ENCODE measurements around the gene MIER3. TPM values are rescaled to one million over a fixed set of nuclear protein-coding genes. Genes with fewer than 3 reads are reported as not detected.

MIER3 gene
- total and polyA plus RNA-seq, 9 of the 15 experiments (the other 6 are each of a cell fraction or from before 2014, with no cell fraction given), result 4.1 to 29.3 (median 13.0) TPM

DNA sequence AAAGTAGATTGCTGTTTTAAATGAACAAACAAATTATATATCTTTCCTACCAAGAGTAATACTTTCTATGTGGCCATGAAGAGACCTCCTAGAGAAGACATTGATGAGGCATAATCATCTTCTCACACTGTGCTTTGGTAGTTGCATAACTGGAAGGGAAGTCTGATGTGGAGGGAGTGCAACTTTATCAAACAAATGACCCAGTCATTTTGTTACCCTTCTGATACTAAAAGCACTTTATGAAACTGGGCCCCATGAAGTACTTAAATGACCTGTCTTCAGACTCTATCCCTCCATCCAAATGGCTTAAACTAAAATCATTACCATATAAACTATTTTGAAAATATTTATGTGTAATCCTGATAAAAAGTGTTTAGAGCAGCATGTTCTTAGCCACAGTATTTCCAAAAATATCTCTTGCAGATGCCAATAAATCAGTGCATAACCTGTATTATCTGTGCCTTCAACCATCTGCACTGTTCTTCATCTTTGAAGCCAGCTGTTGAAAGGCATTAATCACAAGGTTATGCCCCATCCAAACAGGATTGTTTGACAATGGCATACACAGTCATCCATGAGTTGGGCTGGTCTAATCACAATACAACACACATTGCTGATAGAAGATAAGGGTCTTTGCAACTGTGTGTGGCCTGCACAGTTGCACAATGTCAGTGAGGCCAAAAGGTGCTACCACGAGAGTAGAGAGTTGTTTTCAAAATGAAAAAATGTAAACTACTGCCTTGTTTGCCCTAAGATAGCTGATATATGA, 31.9 kb upstream of the MIER3 start (continued):
- TF ChIP-seq ZNF175 (CRISPR knock-in tag; IDR thresholded peaks at IDR 0.05; ENCODE audit: low read depth), result peak; percentile 90
- TF ChIP-seq HDAC3 (IDR thresholded peaks at IDR 0.05; ENCODE audit: borderline replicate concordance, partially characterized antibody), result peak; percentile 71
- peak; percentile 94 for TF ChIP-seq ARID1B (IDR thresholded peaks at IDR 0.05)
- TF ChIP-seq, protein P1, sequence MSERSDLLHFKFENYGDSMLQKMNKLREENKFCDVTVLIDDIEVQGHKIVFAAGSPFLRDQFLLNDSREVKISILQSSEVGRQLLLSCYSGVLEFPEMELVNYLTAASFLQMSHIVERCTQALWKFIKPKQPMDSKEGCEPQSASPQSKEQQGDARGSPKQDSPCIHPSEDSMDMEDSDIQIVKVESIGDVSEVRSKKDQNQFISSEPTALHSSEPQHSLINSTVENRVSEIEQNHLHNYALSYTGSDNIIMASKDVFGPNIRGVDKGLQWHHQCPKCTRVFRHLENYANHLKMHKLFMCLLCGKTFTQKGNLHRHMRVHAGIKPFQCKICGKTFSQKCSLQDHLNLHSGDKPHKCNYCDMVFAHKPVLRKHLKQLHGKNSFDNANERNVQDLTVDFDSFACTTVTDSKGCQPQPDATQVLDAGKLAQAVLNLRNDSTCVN (CRISPR knock-in tag; IDR thresholded peaks at IDR 0.05), result 0 out of 2 replicates have a peak, but pooled peaks have one; percentile 33
- peak; percentile 93 for TF ChIP-seq ZNF644 (tag; IDR thresholded peaks at IDR 0.05; ENCODE audit: low read depth)
- TF ChIP-seq VEZF1 (CRISPR knock-in tag; IDR thresholded peaks at IDR 0.05), result peak; percentile 56; the same call in 1 of the 2 replicates
- TF ChIP-seq POLR3G (IDR thresholded peaks at IDR 0.05; ENCODE audit: extremely low read depth, insufficient read length, insufficient replicate concordance), result no peak
- TF ChIP-seq LEF1 (IDR thresholded peaks at IDR 0.05), result peak; percentile 80
- TF ChIP-seq ZNF583 (CRISPR knock-in tag; IDR thresholded peaks at IDR 0.05), result peak; percentile 93
- no peak for TF ChIP-seq ZNF436 (CRISPR knock-in tag; IDR thresholded peaks at IDR 0.05)
- no peak for TF ChIP-seq DLX4 (CRISPR knock-in tag; IDR thresholded peaks at IDR 0.05)
- TF ChIP-seq CBFA2T3 (IDR thresholded peaks at IDR 0.05), result peak; percentile 97
- 0 out of 2 replicates have a peak, but pooled peaks have one; percentile 56 for TF ChIP-seq ERF (CRISPR knock-in tag; IDR thresholded peaks at IDR 0.05)
- TF ChIP-seq ZNF347 (CRISPR knock-in tag; IDR thresholded peaks at IDR 0.05; ENCODE audit: low read depth), result no peak
- peak; percentile 68 for TF ChIP-seq DDX20 (tag; IDR thresholded peaks at IDR 0.05; ENCODE audit: low read depth)
- TF ChIP-seq DPF2 (IDR thresholded peaks at IDR 0.05), result peak; percentile 82
- TF ChIP-seq, protein P2, sequence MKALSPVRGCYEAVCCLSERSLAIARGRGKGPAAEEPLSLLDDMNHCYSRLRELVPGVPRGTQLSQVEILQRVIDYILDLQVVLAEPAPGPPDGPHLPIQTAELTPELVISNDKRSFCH (CRISPR knock-in tag; IDR thresholded peaks at IDR 0.05), result no peak
- TF ChIP-seq, protein P2 (tag; IDR thresholded peaks at IDR 0.05), result peak; percentile 77; the same call in 1 of the 2 replicates
- TF ChIP-seq ZNF282 (CRISPR knock-in tag; IDR thresholded peaks at IDR 0.05), result no peak
- TF ChIP-seq TFAP4 (CRISPR knock-in tag; IDR thresholded peaks at IDR 0.05; ENCODE audit: borderline replicate concordance), result peak; percentile 40; the same call in 1 of the 2 replicates
- peak; percentile 43 for TF ChIP-seq GMEB1 (CRISPR knock-in tag; IDR thresholded peaks at IDR 0.05)
- TF ChIP-seq BRD4 (IDR thresholded peaks at IDR 0.05), result no peak
- TF ChIP-seq ATF7 (IDR thresholded peaks at IDR 0.05), result peak; percentile 51; the same call in 1 of the 2 replicates
